Activated CD8-positive, alpha-beta memory T cell treated with anti-CD3 and anti-CD28 coated beads for 24 hours (primary cell): Measurements from ENCODE around the gene NAA15.
"Not testable (repeated sequence)": the region's sequence is repeated elsewhere in the genome, so short reads cannot be mapped to it uniquely, and the experiment has no call there.

Experiments used
- DNase-seq: peaks from one replicate; pipeline ENCODE4 v3.0.0-alpha.2; 2020

NAA15 gene

GRCh38 chr4:139454111-139455045 lies 153.1 kb downstream of the NAA15 start, which contains the start of gene RAB33B:
Gene RAB33B (plus strand): TSS chr4:139454121. CDS start chr4:139454196, 75 bp downstream.
- DNase-seq, result no peak

GRCh38 chr4:139455126-139455538 lies 153.8 kb downstream of the NAA15 start:
- no peak for DNase-seq

- DNase-seq, result no peak
Measured at GRCh38 chr4:139457318-139457717, 156.0 kb downstream of the NAA15 start.

- DNase-seq, result no peak
Measured at GRCh38 chr4:139458543-139458942, 157.2 kb downstream of the NAA15 start.

- DNase-seq, result no peak
Measured at GRCh38 chr4:139458999-139459398, 157.7 kb downstream of the NAA15 start.

- DNase-seq, result no peak
Measured at GRCh38 chr4:139460565-139460964, 159.3 kb downstream of the NAA15 start.

GRCh38 chr4:139461022-139461628 lies 159.8 kb downstream of the NAA15 start:
- no peak for DNase-seq

GRCh38 chr4:139464512-139464911 lies 163.2 kb downstream of the NAA15 start:
- not testable (repeated sequence) for DNase-seq

GRCh38 chr4:139465922-139466321 lies 164.6 kb downstream of the NAA15 start:
- no peak for DNase-seq

GRCh38 chr4:139468756-139469155 lies 167.5 kb downstream of the NAA15 start:
- DNase-seq, result not testable (repeated sequence)

- no peak for DNase-seq
Measured at GRCh38 chr4:139469216-139469615, 167.9 kb downstream of the NAA15 start.
